HepG2 (cell line): Measurements from ENCODE around the gene SNX15.

Experiments used
- ATRX ChIP-seq: sonication (generic); formaldehyde crosslinking; IDR thresholded peaks from 2 replicates; pipeline ENCODE4 v1.4.0; 2020; ENCODE audit warnings: missing genetic modification reagents, borderline replicate concordance
- CEBPG ChIP-seq: IDR thresholded peaks from 2 replicates; pipeline ENCODE4 v1.6.1; 2016
- CTCF ChIP-seq: sonication (generic); formaldehyde crosslinking; IDR thresholded peaks from 2 replicates; pipeline ENCODE4 v1.5.0; 2020; ENCODE audit warnings: mild to moderate bottlenecking, missing genetic modification reagents, moderate library complexity
- EP300 ChIP-seq, 3 experiments: sonication (generic) in 1 of 3; formaldehyde crosslinking in 1 of 3; IDR thresholded peaks; 2 replicates each; pipeline versions ENCODE4 v1.5.1 to v1.6.1; 2011 to 2020; ENCODE audit warnings: low read depth in 2 of 3, low read length in 2 of 3, borderline replicate concordance in 1 of 3, improper control_type of control experiment in 1 of 3, mild to moderate bottlenecking in 1 of 3, missing genetic modification reagents in 1 of 3, moderate library complexity in 1 of 3
- POLR2A ChIP-seq, 2 experiments: IDR thresholded peaks; 2 replicates each; pipeline ENCODE4 v1.6.1; 2011; ENCODE audit warnings: low read depth in 2 of 2, low read length in 2 of 2, mild to moderate bottlenecking in 1 of 2, moderate library complexity in 1 of 2; ENCODE audit not compliant: insufficient read depth in 1 of 2
- ZBTB40 ChIP-seq, 2 experiments: fragments of 450-650 bp in 1 of 2; sonication (generic) in 1 of 2; formaldehyde crosslinking in 1 of 2; IDR thresholded peaks; 2 replicates each; pipeline versions ENCODE4 v1.6.1 to v1.8.0; 2016 to 2022; ENCODE audit warnings: antibody characterized with exemption in 1 of 2, mild to moderate bottlenecking in 1 of 2, missing genetic modification reagents in 1 of 2
- ZNF121 ChIP-seq: sonication (generic); formaldehyde crosslinking; IDR thresholded peaks from 2 replicates; pipeline ENCODE4 v1.5.0; 2020; ENCODE audit warnings: mild to moderate bottlenecking, missing genetic modification reagents
- ZNF883 ChIP-seq: sonication (generic); formaldehyde crosslinking; IDR thresholded peaks from 2 replicates; pipeline ENCODE4 v1.5.1; 2020; ENCODE audit warnings: mild to moderate bottlenecking, missing genetic modification reagents; ENCODE audit errors: not compliant biosample characterization

GRCh38 chr11:65034423-65034822, 7.2 kb downstream of the SNX15 start:
- no peak for TF ChIP-seq CTCF
- TF ChIP-seq ZNF121 (CRISPR knock-in tag) = no peak
- TF ChIP-seq POLR2A (IDR thresholded peaks at IDR 0.05; ENCODE audit: insufficient read depth in 1 of 2, low read depth in 2 of 2, low read length in 2 of 2) = no peak
- no peak for TF ChIP-seq EP300 (IDR thresholded peaks at IDR 0.05; ENCODE audit: low read depth in 2 of 2, low read length in 2 of 2)
- no peak for TF ChIP-seq EP300 (CRISPR knock-in tag; IDR thresholded peaks at IDR 0.05; ENCODE audit: borderline replicate concordance)
- no peak for TF ChIP-seq CEBPG
- no peak for TF ChIP-seq ATRX (CRISPR knock-in tag)
- no peak for TF ChIP-seq ZNF883 (CRISPR knock-in tag)
- TF ChIP-seq ZBTB40 (IDR thresholded peaks at IDR 0.05) = no peak
- TF ChIP-seq ZBTB40 (CRISPR knock-in tag; IDR thresholded peaks at IDR 0.05) = no peak
